Ovary (tissue), 3 donors: ENCODE measurements around the gene SMARCC1.

ENCODE experiments used
- POLR2A ChIP-seq: fragments of 450-650 bp; IDR thresholded peaks from one replicate; pipeline ENCODE4 v1.6.1; 2017; ENCODE audit warnings: antibody characterized with exemption, mild to moderate bottlenecking, moderate library complexity
- TF ChIP-seq, protein P1 (sequence below), 3 donors: fragments of 450-650 bp in 2 of 3; fragments of 200-600 bp in 1 of 3; IDR thresholded peaks; one replicate each; pipeline versions ENCODE4 v1.5.1 to v1.8.0; 2016 to 2022; ENCODE audit warnings: antibody characterized with exemption in 3 of 3, mild to moderate bottlenecking in 1 of 3
- donor health status: DM: no; HTN: no; CAD: no.

DNA sequence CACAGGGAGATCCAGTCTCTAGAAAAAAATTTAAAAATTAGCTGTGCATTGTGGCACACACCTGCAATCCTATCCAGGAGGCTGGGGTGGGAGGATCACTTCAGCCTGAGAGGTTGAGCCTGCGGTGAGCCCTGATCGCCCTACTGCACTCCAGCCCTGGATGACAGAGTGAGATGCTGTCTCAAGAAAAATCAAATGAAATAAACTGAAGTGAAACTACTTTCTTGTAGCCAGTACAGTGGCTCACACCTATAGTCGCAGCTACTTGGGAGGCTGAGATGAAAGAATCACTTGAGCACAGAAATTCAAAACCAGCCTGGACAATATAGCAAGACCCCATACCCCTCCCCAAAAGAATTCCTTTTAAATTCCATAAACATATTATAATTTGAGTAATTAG, 35.4 kb downstream of the SMARCC1 start:
- TF ChIP-seq, protein P1, sequence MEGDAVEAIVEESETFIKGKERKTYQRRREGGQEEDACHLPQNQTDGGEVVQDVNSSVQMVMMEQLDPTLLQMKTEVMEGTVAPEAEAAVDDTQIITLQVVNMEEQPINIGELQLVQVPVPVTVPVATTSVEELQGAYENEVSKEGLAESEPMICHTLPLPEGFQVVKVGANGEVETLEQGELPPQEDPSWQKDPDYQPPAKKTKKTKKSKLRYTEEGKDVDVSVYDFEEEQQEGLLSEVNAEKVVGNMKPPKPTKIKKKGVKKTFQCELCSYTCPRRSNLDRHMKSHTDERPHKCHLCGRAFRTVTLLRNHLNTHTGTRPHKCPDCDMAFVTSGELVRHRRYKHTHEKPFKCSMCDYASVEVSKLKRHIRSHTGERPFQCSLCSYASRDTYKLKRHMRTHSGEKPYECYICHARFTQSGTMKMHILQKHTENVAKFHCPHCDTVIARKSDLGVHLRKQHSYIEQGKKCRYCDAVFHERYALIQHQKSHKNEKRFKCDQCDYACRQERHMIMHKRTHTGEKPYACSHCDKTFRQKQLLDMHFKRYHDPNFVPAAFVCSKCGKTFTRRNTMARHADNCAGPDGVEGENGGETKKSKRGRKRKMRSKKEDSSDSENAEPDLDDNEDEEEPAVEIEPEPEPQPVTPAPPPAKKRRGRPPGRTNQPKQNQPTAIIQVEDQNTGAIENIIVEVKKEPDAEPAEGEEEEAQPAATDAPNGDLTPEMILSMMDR (IDR thresholded peaks at IDR 0.05), result no peak
- no peak for TF ChIP-seq POLR2A
